ENCODE data around the gene AHRR. TPM values are rescaled to one million over a fixed set of nuclear protein-coding genes. Genes with fewer than 3 reads are reported as not detected.

Gene AHRR
- total and polyA plus RNA-seq, 2 of the 4 experiments (the other 2 are of a cell fraction) = 15.6 to 37.1 TPM

DNA sequence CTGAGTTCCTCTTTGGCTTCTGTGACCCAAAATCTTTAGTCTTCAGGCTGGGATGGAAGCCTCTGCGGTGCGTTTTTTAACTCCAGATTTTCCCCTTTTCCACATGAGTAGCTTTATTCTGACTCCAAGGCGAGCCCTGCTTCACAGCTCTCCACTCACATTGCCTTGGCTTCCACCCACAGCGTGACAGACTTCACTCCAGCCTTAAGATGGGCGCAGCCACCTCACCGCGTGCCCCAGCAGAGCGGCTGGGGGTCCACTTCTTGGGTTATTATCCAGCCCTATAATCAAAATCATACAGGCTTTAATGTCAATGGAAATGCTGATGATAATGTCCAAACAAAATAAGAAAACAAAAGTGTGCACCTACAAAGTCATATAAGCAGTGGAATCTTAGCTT is 122.7 kb downstream of the AHRR start (continued):
- no peak for TF ChIP-seq RCOR1 (IDR thresholded peaks at IDR 0.05; ENCODE audit: insufficient replicate concordance, low read length)
- TF ChIP-seq NFE2L2 (IDR thresholded peaks at IDR 0.05; ENCODE audit: low read depth, low read length) = no peak
- TF ChIP-seq SMC3 (IDR thresholded peaks at IDR 0.05; ENCODE audit: low read depth, low read length) = no peak
- TF ChIP-seq RAD21 (IDR thresholded peaks at IDR 0.05; ENCODE audit: low read length) = no peak
- TF ChIP-seq MAFK (IDR thresholded peaks at IDR 0.05; ENCODE audit: low read depth, low read length) = no peak

DNA sequence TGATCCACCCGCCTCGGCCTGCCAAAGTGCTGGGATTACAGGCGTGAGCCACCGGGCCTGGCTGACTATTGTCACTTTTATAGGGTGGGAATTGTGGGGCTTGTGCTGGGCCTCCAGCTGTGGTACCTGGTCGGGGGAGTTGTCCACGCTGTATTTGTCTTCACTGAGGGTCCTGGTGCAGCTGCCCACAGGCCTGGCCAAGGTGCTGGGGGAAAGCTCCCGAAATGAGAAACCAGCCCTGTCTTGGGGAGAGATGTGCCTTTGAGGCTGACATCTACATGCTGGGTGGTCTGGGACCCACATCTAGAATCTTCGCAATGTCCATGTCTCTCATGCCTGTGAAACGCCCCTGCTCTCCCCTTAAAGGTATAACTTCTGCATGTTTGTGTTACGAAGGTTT is 124.1 kb downstream of the AHRR start:
- no peak overlapping the region for H2BK120ac ChIP-seq (ENCODE audit: low read depth, low read length)
- no peak overlapping the region for H2BK15ac ChIP-seq (ENCODE audit: low read depth, low read length)
- H4K20me1 ChIP-seq (ENCODE audit: insufficient read depth, low read length) = 0 out of 2 replicates have a peak, but pooled peaks cover 14% of the 10 kb centered on the region
- dilution Hi-C loops (cut with HindIII; ENCODE audit: low sequenced_read_pairs, unreplicated experiment) (no loop called here), intact Hi-C loops (cut with micrococcal nuclease) (no loop called here), in situ Hi-C loops (cut with MboI; ENCODE audit: low sequenced_read_pairs) (no loop called here)
- H2AK5ac ChIP-seq (ENCODE audit: low read depth, low read length) = no peak overlapping the region
- no peak for ATAC-seq (ENCODE audit: low read depth)
- no peaks in the 10 kb centered on the region for H3K9me3 ChIP-seq (ENCODE audit: control insufficient read depth, insufficient read depth, low read length)
- H3K27ac ChIP-seq (ENCODE audit: insufficient read depth, low read length) = no peak overlapping the region
- H2AFZ ChIP-seq (replicated peaks; ENCODE audit: low read length, poor library complexity) = no peak overlapping the region
- no peak overlapping the region for H4K5ac ChIP-seq (ENCODE audit: low read depth, low read length)
- H3K4me3 ChIP-seq (ENCODE audit: insufficient read depth, low read depth, low read length) = no peak overlapping the region
- no peak overlapping the region for H3K56ac ChIP-seq (ENCODE audit: extremely low read depth, insufficient read depth, low read length)
- ChIA-PET POLR2A (ENCODE audit: unreplicated experiment) (no interaction called here), CTCF (interaction anchor here (1.9 kb wide), 1 partner anchor 129 kb away, joined by 5 read pairs; no protein-coding TSS in a partner anchor)
- H4K91ac ChIP-seq (ENCODE audit: insufficient read depth, low read depth, low read length) = no peak overlapping the region
- no peak overlapping the region for H3K9ac ChIP-seq (ENCODE audit: low read depth, low read length)
- no peaks in the 10 kb centered on the region for H3K27me3 ChIP-seq (ENCODE audit: control insufficient read depth, insufficient read depth, low read length)
- H3K4me2 ChIP-seq (ENCODE audit: low read depth, low read length) = no peak overlapping the region
- peaks cover 46 to 79% of the 10 kb centered on the region in 2 experiments for H3K79me1 ChIP-seq (ENCODE audit: low read depth in 1 of 2, low read length in 2 of 2)
- no peak for DNase-seq
- H3K4ac ChIP-seq (ENCODE audit: low read depth, low read length) = no peak overlapping the region
- H3K36me3 ChIP-seq (ENCODE audit: control insufficient read depth, insufficient read depth, low read length) = peaks cover 34% of the 10 kb centered on the region
- peaks cover 12% of the 10 kb centered on the region for H3K4me1 ChIP-seq (ENCODE audit: control insufficient read depth, insufficient read depth, low read length)
- no peak overlapping the region for H2AK9ac ChIP-seq (replicated peaks; ENCODE audit: low read depth, low read length, poor library complexity)
- H3K18ac ChIP-seq (ENCODE audit: low read depth, low read length) = no peak overlapping the region
- 86% methylated on average over 1 of the region's 10 CpGs; no CpG with 5 or more reads in 1 of the 2 experiments for WGBS, 2 experiments (ENCODE audit: extremely low coverage in 2 of 2, insufficient read length in 1 of 2)
- H2BK20ac ChIP-seq (ENCODE audit: low read depth, low read length) = no peak overlapping the region
- no peak overlapping the region for H4K8ac ChIP-seq (ENCODE audit: low read depth in 2 of 2, low read length in 2 of 2)
- no TSS peak for BruUV-seq (replicated peaks)
- no peak overlapping the region for H3K23ac ChIP-seq (ENCODE audit: low read depth, low read length)
- peaks cover 4% of the 10 kb centered on the region; the same call in 1 of the 2 replicates for H3K9me1 ChIP-seq (ENCODE audit: insufficient read depth, low read length)
- no peak overlapping the region for H3K14ac ChIP-seq (replicated peaks; ENCODE audit: low read depth, low read length)
- no peak overlapping the region for H2BK5ac ChIP-seq (ENCODE audit: low read depth, low read length, poor library complexity, severe bottlenecking)
- no peak for TF ChIP-seq POLR2A (IDR thresholded peaks at IDR 0.05; ENCODE audit: low read depth, low read length)
- TF ChIP-seq, protein P1, sequence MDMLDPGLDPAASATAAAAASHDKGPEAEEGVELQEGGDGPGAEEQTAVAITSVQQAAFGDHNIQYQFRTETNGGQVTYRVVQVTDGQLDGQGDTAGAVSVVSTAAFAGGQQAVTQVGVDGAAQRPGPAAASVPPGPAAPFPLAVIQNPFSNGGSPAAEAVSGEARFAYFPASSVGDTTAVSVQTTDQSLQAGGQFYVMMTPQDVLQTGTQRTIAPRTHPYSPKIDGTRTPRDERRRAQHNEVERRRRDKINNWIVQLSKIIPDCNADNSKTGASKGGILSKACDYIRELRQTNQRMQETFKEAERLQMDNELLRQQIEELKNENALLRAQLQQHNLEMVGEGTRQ (IDR thresholded peaks at IDR 0.05; ENCODE audit: low read depth, low read length) = no peak
- TF ChIP-seq CHD1 (IDR thresholded peaks at IDR 0.05; ENCODE audit: low read depth, low read length) = no peak
- no peak for TF ChIP-seq BHLHE40 (IDR thresholded peaks at IDR 0.05; ENCODE audit: low read depth, low read length)
- no peak for TF ChIP-seq RFX5 (IDR thresholded peaks at IDR 0.05; ENCODE audit: low read depth, low read length)
- TF ChIP-seq, protein P2, sequence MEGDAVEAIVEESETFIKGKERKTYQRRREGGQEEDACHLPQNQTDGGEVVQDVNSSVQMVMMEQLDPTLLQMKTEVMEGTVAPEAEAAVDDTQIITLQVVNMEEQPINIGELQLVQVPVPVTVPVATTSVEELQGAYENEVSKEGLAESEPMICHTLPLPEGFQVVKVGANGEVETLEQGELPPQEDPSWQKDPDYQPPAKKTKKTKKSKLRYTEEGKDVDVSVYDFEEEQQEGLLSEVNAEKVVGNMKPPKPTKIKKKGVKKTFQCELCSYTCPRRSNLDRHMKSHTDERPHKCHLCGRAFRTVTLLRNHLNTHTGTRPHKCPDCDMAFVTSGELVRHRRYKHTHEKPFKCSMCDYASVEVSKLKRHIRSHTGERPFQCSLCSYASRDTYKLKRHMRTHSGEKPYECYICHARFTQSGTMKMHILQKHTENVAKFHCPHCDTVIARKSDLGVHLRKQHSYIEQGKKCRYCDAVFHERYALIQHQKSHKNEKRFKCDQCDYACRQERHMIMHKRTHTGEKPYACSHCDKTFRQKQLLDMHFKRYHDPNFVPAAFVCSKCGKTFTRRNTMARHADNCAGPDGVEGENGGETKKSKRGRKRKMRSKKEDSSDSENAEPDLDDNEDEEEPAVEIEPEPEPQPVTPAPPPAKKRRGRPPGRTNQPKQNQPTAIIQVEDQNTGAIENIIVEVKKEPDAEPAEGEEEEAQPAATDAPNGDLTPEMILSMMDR (conservative IDR thresholded peaks at IDR 0.05; ENCODE audit: low read depth, low read length) = no peak
- TF ChIP-seq MAZ (IDR thresholded peaks at IDR 0.05; ENCODE audit: borderline replicate concordance, low read depth, low read length) = no peak
- TF ChIP-seq RAD21 (IDR thresholded peaks at IDR 0.05; ENCODE audit: low read length) = no peak
- TF ChIP-seq FOS (IDR thresholded peaks at IDR 0.05; ENCODE audit: low read depth, low read length) = no peak
- TF ChIP-seq RCOR1 (IDR thresholded peaks at IDR 0.05; ENCODE audit: insufficient replicate concordance, low read length) = no peak
- no peak for TF ChIP-seq MAFK (IDR thresholded peaks at IDR 0.05; ENCODE audit: low read depth, low read length)
- TF ChIP-seq, protein P3, sequence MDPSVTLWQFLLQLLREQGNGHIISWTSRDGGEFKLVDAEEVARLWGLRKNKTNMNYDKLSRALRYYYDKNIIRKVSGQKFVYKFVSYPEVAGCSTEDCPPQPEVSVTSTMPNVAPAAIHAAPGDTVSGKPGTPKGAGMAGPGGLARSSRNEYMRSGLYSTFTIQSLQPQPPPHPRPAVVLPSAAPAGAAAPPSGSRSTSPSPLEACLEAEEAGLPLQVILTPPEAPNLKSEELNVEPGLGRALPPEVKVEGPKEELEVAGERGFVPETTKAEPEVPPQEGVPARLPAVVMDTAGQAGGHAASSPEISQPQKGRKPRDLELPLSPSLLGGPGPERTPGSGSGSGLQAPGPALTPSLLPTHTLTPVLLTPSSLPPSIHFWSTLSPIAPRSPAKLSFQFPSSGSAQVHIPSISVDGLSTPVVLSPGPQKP (IDR thresholded peaks at IDR 0.05; ENCODE audit: borderline replicate concordance, low read depth, low read length) = no peak
